Astrocyte of the spinal cord (primary cell): ENCODE results near the gene RIC1.

ENCODE experiments used
- DNase-seq: peaks from one replicate; pipeline ENCODE4 v3.0.0; 2011; ENCODE audit warnings: low read depth, low spot score
- H3K4me3 ChIP-seq: 2 replicates; pipeline ENCODE4 v1.5.1; 2011; ENCODE audit warnings: low read depth, mild to moderate bottlenecking, low read length, moderate library complexity
- in situ Hi-C: cut with HindIII; loops from 2 replicates; pipeline ENCODE4 v1.10.0; 2017; ENCODE audit warnings: low sequenced_read_pairs
- TF ChIP-seq, protein P1 (sequence below): IDR thresholded peaks from 2 replicates; pipeline ENCODE4 v1.5.1; 2012; ENCODE audit warnings: low read depth, mild to moderate bottlenecking, low read length, inconsistent platforms

The RIC1 gene

DNA sequence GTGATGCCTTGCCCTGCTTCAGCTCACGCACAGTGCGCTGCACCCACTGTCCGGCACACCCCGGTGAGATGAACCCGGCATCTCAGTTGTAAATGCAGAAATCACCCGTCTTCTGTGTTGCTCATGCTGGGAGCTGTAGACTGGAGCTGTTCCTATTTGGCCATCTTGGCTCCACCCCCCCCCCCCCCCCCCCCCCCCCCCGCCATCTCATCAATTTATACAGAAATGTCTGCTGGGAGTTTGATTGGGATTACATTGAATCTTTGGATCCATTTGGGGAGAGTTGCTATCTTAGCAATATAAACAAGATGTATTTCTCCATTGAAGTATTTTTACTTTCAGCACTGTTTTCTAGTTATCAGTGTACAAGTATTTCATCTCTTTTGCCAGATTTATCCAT, 55.2 kb downstream of the RIC1 start:
- DNase-seq = no peak
- H3K4me3 ChIP-seq = no peak overlapping the region
- TF ChIP-seq, protein P1, sequence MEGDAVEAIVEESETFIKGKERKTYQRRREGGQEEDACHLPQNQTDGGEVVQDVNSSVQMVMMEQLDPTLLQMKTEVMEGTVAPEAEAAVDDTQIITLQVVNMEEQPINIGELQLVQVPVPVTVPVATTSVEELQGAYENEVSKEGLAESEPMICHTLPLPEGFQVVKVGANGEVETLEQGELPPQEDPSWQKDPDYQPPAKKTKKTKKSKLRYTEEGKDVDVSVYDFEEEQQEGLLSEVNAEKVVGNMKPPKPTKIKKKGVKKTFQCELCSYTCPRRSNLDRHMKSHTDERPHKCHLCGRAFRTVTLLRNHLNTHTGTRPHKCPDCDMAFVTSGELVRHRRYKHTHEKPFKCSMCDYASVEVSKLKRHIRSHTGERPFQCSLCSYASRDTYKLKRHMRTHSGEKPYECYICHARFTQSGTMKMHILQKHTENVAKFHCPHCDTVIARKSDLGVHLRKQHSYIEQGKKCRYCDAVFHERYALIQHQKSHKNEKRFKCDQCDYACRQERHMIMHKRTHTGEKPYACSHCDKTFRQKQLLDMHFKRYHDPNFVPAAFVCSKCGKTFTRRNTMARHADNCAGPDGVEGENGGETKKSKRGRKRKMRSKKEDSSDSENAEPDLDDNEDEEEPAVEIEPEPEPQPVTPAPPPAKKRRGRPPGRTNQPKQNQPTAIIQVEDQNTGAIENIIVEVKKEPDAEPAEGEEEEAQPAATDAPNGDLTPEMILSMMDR = no peak
- in situ Hi-C loops = no loop called here

DNA sequence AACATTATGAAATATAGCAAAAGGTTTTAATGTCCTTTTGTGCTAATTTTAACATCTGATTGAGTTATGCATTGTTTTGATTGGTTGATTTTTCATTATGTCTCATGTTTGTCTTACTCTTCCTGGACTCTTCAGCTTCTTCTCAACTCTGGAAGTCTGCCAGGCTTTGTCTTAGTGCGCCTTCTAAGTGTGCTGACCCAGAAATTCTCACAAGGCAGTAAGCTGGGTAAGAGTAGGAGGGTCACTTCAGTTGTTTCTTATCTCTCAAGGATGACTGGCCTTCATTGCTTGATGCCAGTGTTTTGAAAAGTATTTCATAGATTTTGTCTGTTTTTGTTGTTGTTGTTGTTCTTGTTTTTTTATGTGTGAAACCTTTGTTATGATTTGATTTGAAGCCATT, 59.2 kb downstream of the RIC1 start:
- in situ Hi-C loops = no loop called here
- H3K4me3 ChIP-seq = no peak overlapping the region
- TF ChIP-seq, protein P1 = no peak
- peak; percentile 42 for DNase-seq

DNA sequence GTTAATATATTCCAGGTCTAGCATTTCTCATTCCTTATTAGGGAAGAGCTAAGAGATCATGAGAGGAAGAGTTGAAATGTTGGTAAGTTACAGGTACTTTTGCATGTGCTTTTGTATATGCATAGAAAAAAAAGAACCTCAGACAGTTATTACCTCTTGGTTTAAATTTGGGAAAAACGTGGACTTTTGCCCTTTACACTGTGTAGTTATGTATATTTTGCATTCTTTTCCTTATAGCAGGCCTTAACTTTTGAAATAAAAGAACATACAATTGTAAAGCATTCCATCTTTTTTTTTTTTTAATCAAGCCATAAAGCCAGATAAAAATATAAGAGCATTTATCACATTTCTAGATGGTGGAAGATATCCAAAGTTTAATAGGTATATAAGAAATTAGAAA, 61.4 kb downstream of the RIC1 start:
- TF ChIP-seq, protein P1 = no peak
- DNase-seq = no peak
- in situ Hi-C loops = no loop called here
- H3K4me3 ChIP-seq = no peak overlapping the region

DNA sequence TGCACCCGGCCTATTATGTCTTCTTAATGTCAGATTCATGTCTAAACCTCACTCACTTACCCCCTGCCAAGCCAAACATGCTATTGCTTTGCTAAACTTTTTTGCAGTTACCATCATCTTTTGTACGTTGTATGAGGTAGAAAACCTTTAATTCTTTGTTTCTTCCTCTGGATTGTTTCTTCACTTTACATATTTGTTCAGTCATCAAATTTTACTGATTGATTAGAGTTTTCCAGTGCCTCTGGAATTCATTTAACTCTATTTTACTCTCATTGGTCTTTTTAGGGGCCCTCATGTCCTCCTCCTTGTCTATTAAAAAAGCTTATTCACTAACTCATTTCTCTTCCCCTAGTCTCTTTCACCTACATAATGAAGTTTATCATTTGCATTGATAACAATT, 67.0 kb downstream of the RIC1 start:
- in situ Hi-C loops = no loop called here
- DNase-seq = no peak
- TF ChIP-seq, protein P1 = no peak
- H3K4me3 ChIP-seq = no peak overlapping the region

DNA sequence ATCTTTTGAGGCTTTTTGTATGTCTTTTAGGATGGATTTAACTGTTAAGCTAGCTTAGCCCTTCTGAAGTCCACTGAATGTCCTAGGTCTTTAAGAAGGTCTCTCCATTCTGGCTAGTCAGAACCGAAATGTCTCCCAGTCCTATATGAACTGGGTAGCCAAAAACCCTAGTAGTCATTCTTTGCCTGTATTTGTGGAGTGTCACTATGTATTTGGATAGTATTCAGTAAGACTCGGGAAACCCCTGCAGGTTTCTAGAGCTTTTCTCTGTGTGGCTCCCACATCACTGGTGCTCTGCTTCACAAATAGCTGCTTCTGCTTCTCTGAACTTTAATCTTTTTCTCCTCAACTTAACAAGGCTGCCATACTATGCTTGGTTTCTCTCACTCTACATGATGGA, 68.0 kb downstream of the RIC1 start:
- no peak for DNase-seq
- in situ Hi-C loops = no loop called here
- no peak overlapping the region for H3K4me3 ChIP-seq
- TF ChIP-seq, protein P1 = no peak

DNA sequence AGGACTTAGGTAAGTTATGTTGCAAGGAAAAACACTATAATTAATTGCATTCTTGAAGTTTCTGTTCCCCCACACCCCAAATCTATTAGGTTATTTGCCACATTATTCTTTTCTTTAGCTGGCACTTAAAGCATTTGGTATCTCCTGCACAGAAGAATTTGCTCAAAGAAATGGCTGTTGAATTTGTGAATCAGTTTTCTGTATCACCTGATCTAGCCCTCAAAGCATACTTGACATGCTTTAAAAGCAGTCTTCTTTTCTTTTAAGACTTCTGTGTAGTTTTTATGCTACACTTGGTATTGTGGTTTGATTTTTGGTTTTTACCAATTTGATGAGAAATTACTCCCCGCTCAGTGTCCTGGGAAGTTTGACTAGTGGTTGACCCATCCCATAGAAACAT, 69.1 kb downstream of the RIC1 start:
- TF ChIP-seq, protein P1 = no peak
- in situ Hi-C loops = no loop called here
- no peak for DNase-seq
- H3K4me3 ChIP-seq = no peak overlapping the region
